ENCODE data around the gene ABHD16B.
"Not testable (repeated sequence)": the region's sequence is repeated elsewhere in the genome, so short reads cannot be mapped to it uniquely, and the experiment has no call there.

ABHD16B gene

GRCh38 chr20:63878899-63879663 is 17.8 kb downstream of the ABHD16B start:
- Histone ChIP-seq H3K4me1 (ENCODE audit: control insufficient read depth, insufficient read depth, low read length) (no peaks in the 10 kb centered on the region), H3K27ac (ENCODE audit: low read length) (no peak overlapping the region), H3K36me3 (ENCODE audit: control insufficient read depth, insufficient read depth, low read length) (peaks cover 28% of the 10 kb centered on the region), H3K4me3 (ENCODE audit: low read length) (no peak overlapping the region), H3K27me3 (ENCODE audit: control insufficient read depth, insufficient read depth, low read length) (no peaks in the 10 kb centered on the region), H3K9me3 (ENCODE audit: control insufficient read depth, insufficient read depth, low read length) (no peaks in the 10 kb centered on the region)
- DNase-seq (ENCODE audit: low read depth, low spot score) = no peak
- WGBS (ENCODE audit: insufficient coverage, insufficient read length) = no CpG with 5 or more reads among the region's 14 CpGs

- H3K27ac ChIP-seq (ENCODE audit: low read length); H3K9me3 ChIP-seq (ENCODE audit: control insufficient read depth, insufficient read depth, low read length); H3K4me3 ChIP-seq (ENCODE audit: low read length); H3K4me1 ChIP-seq (ENCODE audit: control insufficient read depth, insufficient read depth, low read length); H3K27me3 ChIP-seq (ENCODE audit: control insufficient read depth, insufficient read depth, low read length); DNase-seq (ENCODE audit: low read depth, low spot score): not testable (repeated sequence)
- no CpG with 5 or more reads among the region's 13 CpGs for WGBS (ENCODE audit: insufficient coverage, insufficient read length)
- peaks cover 34% of the 10 kb centered on the region for H3K36me3 ChIP-seq (ENCODE audit: control insufficient read depth, insufficient read depth, low read length)
Measured at GRCh38 chr20:63880901-63881300, 19.6 kb downstream of the ABHD16B start.

- no peaks in the 10 kb centered on the region for H3K27me3 ChIP-seq (ENCODE audit: control insufficient read depth, insufficient read depth, low read length)
- peaks cover 31% of the 10 kb centered on the region for H3K36me3 ChIP-seq (ENCODE audit: control insufficient read depth, insufficient read depth, low read length)
Measured at GRCh38 chr20:63881451-63882226, 20.3 kb downstream of the ABHD16B start.

GRCh38 chr20:63882257-63883200 is 21.2 kb downstream of the ABHD16B start:
- Histone ChIP-seq H3K27ac (ENCODE audit: low read length) (no peak overlapping the region), H3K36me3 (ENCODE audit: control insufficient read depth, insufficient read depth, low read length) (peaks cover 34% of the 10 kb centered on the region), H3K9me3 (ENCODE audit: control insufficient read depth, insufficient read depth, low read length) (no peaks in the 10 kb centered on the region), H3K4me1 (ENCODE audit: control insufficient read depth, insufficient read depth, low read length) (no peaks in the 10 kb centered on the region), H3K27me3 (ENCODE audit: control insufficient read depth, insufficient read depth, low read length) (no peaks in the 10 kb centered on the region), H3K4me3 (ENCODE audit: low read length) (no peak overlapping the region)
- no peak for DNase-seq (ENCODE audit: low read depth, low spot score)
- no CpG with 5 or more reads among the region's 28 CpGs for WGBS (ENCODE audit: insufficient coverage, insufficient read length)

More at GRCh38 chr20:63881451-63882226, 20.3 kb downstream of the ABHD16B start:
- H3K4me3 ChIP-seq (ENCODE audit: low read length) = no peak overlapping the region
- H3K9me3 ChIP-seq (ENCODE audit: control insufficient read depth, insufficient read depth, low read length) = no peaks in the 10 kb centered on the region
- H3K27ac ChIP-seq (ENCODE audit: low read length) = no peak overlapping the region
- no CpG with 5 or more reads among the region's 19 CpGs for WGBS (ENCODE audit: insufficient coverage, insufficient read length)
- no peaks in the 10 kb centered on the region for H3K4me1 ChIP-seq (ENCODE audit: control insufficient read depth, insufficient read depth, low read length)
- no peak for DNase-seq (ENCODE audit: low read depth, low spot score)

- no peaks in the 10 kb centered on the region for H3K27me3 ChIP-seq (ENCODE audit: control insufficient read depth, insufficient read depth, low read length)
- peaks cover 37% of the 10 kb centered on the region for H3K36me3 ChIP-seq (ENCODE audit: control insufficient read depth, insufficient read depth, low read length)
- DNase-seq (ENCODE audit: low read depth, low spot score) = no peak
- H3K9me3 ChIP-seq (ENCODE audit: control insufficient read depth, insufficient read depth, low read length) = no peaks in the 10 kb centered on the region
- H3K4me3 ChIP-seq (ENCODE audit: low read length) = no peak overlapping the region
- H3K27ac ChIP-seq (ENCODE audit: low read length) = no peak overlapping the region
- no CpG with 5 or more reads among the region's 6 CpGs for WGBS (ENCODE audit: insufficient coverage, insufficient read length)
- H3K4me1 ChIP-seq (ENCODE audit: control insufficient read depth, insufficient read depth, low read length) = no peaks in the 10 kb centered on the region
Measured at GRCh38 chr20:63883201-63883593, 21.9 kb downstream of the ABHD16B start.

GRCh38 chr20:63884506-63885263 is 23.4 kb downstream of the ABHD16B start:
- no CpG with 5 or more reads among the region's 21 CpGs for WGBS (ENCODE audit: insufficient coverage, insufficient read length)
- no peak overlapping the region for H3K27ac ChIP-seq (ENCODE audit: low read length)
- no peak overlapping the region for H3K4me3 ChIP-seq (ENCODE audit: low read length)
- H3K27me3 ChIP-seq (ENCODE audit: control insufficient read depth, insufficient read depth, low read length) = no peaks in the 10 kb centered on the region
- H3K36me3 ChIP-seq (ENCODE audit: control insufficient read depth, insufficient read depth, low read length) = peaks cover 37% of the 10 kb centered on the region
- no peaks in the 10 kb centered on the region for H3K9me3 ChIP-seq (ENCODE audit: control insufficient read depth, insufficient read depth, low read length)
- DNase-seq (ENCODE audit: low read depth, low spot score) = no peak
- H3K4me1 ChIP-seq (ENCODE audit: control insufficient read depth, insufficient read depth, low read length) = no peaks in the 10 kb centered on the region

GRCh38 chr20:63885264-63886053 is 24.2 kb downstream of the ABHD16B start:
- H3K27me3 ChIP-seq (ENCODE audit: control insufficient read depth, insufficient read depth, low read length) = no peaks in the 10 kb centered on the region
- H3K9me3 ChIP-seq (ENCODE audit: control insufficient read depth, insufficient read depth, low read length) = no peaks in the 10 kb centered on the region
- no peaks in the 10 kb centered on the region for H3K4me1 ChIP-seq (ENCODE audit: control insufficient read depth, insufficient read depth, low read length)
- no peak overlapping the region for H3K4me3 ChIP-seq (ENCODE audit: low read length)
- no CpG with 5 or more reads among the region's 27 CpGs for WGBS (ENCODE audit: insufficient coverage, insufficient read length)
- peaks cover 41% of the 10 kb centered on the region for H3K36me3 ChIP-seq (ENCODE audit: control insufficient read depth, insufficient read depth, low read length)
- no peak for DNase-seq (ENCODE audit: low read depth, low spot score)
- H3K27ac ChIP-seq (ENCODE audit: low read length) = no peak overlapping the region

- no CpG with 5 or more reads among the region's 14 CpGs for WGBS (ENCODE audit: insufficient coverage, insufficient read length)
- H3K36me3 ChIP-seq (ENCODE audit: control insufficient read depth, insufficient read depth, low read length) = peaks cover 41% of the 10 kb centered on the region
- no peaks in the 10 kb centered on the region for H3K9me3 ChIP-seq (ENCODE audit: control insufficient read depth, insufficient read depth, low read length)
- H3K27me3 ChIP-seq (ENCODE audit: control insufficient read depth, insufficient read depth, low read length) = no peaks in the 10 kb centered on the region
- no peak for DNase-seq (ENCODE audit: low read depth, low spot score)
- H3K4me3 ChIP-seq (ENCODE audit: low read length) = no peak overlapping the region
- H3K4me1 ChIP-seq (ENCODE audit: control insufficient read depth, insufficient read depth, low read length) = no peaks in the 10 kb centered on the region
- H3K27ac ChIP-seq (ENCODE audit: low read length) = no peak overlapping the region
Measured at GRCh38 chr20:63886054-63886419, 24.7 kb downstream of the ABHD16B start.

- Histone ChIP-seq H3K27ac (ENCODE audit: low read length) (no peak overlapping the region), H3K36me3 (ENCODE audit: control insufficient read depth, insufficient read depth, low read length) (peaks cover 41% of the 10 kb centered on the region), H3K9me3 (ENCODE audit: control insufficient read depth, insufficient read depth, low read length) (no peaks in the 10 kb centered on the region), H3K4me3 (ENCODE audit: low read length) (no peak overlapping the region), H3K27me3 (ENCODE audit: control insufficient read depth, insufficient read depth, low read length) (no peaks in the 10 kb centered on the region), H3K4me1 (ENCODE audit: control insufficient read depth, insufficient read depth, low read length) (no peaks in the 10 kb centered on the region)
- no CpG with 5 or more reads among the region's 11 CpGs for WGBS (ENCODE audit: insufficient coverage, insufficient read length)
- DNase-seq (ENCODE audit: low read depth, low spot score) = no peak
Measured at GRCh38 chr20:63886921-63887320, 25.6 kb downstream of the ABHD16B start.
